Neuron (in vitro differentiated cells): ENCODE data around the gene OR5K1.
A peak's percentile ranks its signal among the peaks of the same experiment; 100 is the strongest.

Experiments
- H2AFZ ChIP-seq: one replicate; pipeline ENCODE4 v1.6.1; 2013; ENCODE audit warnings: low read depth, mild to moderate bottlenecking, inconsistent platforms, low read length, moderate library complexity
- H3K27me3 ChIP-seq: one replicate; pipeline ENCODE4 v1.6.1; 2013; ENCODE audit warnings: low read length; ENCODE audit not compliant: insufficient read depth
- H3K36me3 ChIP-seq: one replicate; pipeline ENCODE4 v1.6.1; 2013; ENCODE audit warnings: low read length; ENCODE audit not compliant: insufficient read depth
- H3K4me1 ChIP-seq: one replicate; pipeline ENCODE4 v1.6.1; 2013; ENCODE audit warnings: low read length; ENCODE audit not compliant: insufficient read depth
- H3K4me3 ChIP-seq: 2 replicates; pipeline ENCODE4 v1.5.1; 2013; ENCODE audit warnings: mild to moderate bottlenecking, low read length, moderate library complexity
- H3K9me3 ChIP-seq: one replicate; pipeline ENCODE4 v1.6.1; 2013; ENCODE audit warnings: low read length

Gene OR5K1

DNA sequence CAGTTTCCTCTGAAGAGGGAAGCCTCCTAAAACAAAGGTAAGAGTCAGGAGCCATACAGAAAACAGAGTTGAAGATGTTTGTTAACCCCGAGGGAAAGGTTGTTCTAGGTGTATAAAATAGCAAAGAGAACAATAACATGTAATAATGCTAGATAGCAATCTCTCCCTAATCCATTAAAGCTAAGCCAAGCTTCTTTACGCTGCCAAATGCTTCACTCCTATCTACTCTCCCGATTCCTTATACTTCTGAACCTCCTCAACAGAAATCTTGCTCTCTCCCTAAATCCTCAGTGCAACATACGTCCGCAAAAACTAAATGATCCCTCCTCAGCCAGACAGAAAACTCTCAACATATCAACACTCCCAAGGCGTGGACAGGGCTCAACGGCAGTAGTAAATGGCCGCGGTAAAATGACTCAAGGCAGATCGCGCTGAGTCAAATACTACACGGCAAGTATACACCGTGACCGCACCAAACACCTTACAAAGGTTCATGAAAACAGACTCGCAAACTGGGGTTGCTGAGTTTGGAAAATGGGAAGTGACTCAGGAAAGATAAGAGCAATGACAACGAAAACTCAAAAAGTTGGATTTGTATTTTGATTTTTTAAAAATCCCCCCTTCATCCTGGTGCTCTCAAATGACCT lies 59.0 kb downstream of the OR5K1 start:
- Histone ChIP-seq H2AFZ (peak overlapping the region; percentile 89), H3K27me3 (no peaks in the 10 kb centered on the region), H3K36me3 (peaks cover 40% of the 10 kb centered on the region), H3K9me3 (no peaks in the 10 kb centered on the region), H3K4me3 (peak overlapping the region; percentile 67), H3K4me1 (peaks cover 10% of the 10 kb centered on the region)
